ENCODE measurements around the gene KLHL29.

KLHL29 gene

DNA sequence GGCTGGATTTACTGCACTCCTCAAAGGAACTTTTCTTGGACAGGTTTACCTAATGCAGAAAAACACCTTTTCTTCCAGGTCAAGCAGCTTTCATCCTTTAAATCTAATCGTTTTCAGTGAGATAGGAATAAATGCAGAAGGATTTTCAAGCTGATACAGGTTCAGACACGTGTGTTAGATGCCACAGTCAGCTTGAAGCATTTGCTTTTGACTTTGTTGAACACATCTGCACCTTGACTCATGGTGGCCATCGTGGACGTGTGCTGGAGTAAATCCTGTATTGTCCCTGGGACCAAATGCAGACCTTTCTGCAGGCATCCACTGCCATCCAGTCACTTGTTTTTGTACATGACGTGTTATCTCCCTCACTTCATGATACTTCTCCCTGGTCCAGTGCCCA, 61.9 kb downstream of the KLHL29 start:
- Histone ChIP-seq H2BK5ac (ENCODE audit: low read depth, low read length, poor library complexity) (no peak overlapping the region), H3K4ac (ENCODE audit: low read depth, low read length) (no peak overlapping the region), H2BK12ac (ENCODE audit: low read length) (no peak overlapping the region), H3K79me2 (ENCODE audit: control insufficient read depth, insufficient read depth, low read length, poor library complexity) (no peaks in the 10 kb centered on the region), H3K4me1 (ENCODE audit: control insufficient read depth in 1 of 2, insufficient read depth in 2 of 2, low read length in 2 of 2) (no peaks in the 10 kb centered on the region), H2AK5ac (ENCODE audit: low read length) (no peak overlapping the region), H3K14ac (ENCODE audit: low read length) (no peak overlapping the region), H3K4me2 (ENCODE audit: low read length) (no peak overlapping the region), H3K27ac (ENCODE audit: low read depth, low read length) (no peak overlapping the region), H3K23ac (ENCODE audit: low read length) (no peak overlapping the region), H3K9me3 (ENCODE audit: insufficient read depth, low read depth, low read length) (no peaks in the 10 kb centered on the region), H4K12ac (ENCODE audit: low read depth, low read length) (no peak overlapping the region), H3K27me3 (ENCODE audit: insufficient read depth, low read length) (no peaks in the 10 kb centered on the region), H3K9ac (ENCODE audit: low read length) (no peak overlapping the region), H3K18ac (ENCODE audit: low read length) (peak overlapping the region; percentile 7), H3K36me3 (ENCODE audit: control insufficient read depth in 1 of 2, insufficient read depth in 2 of 2, low read length in 2 of 2) (peaks cover 0 to 3% of the 10 kb centered on the region in 2 experiments), H3K4me3 (ENCODE audit: low read depth, low read length) (no peak overlapping the region), H4K8ac (ENCODE audit: low read depth, low read length) (no peak overlapping the region), H3K79me1 (ENCODE audit: low read length) (no peaks in the 10 kb centered on the region), H2BK120ac (ENCODE audit: insufficient read depth, low read length, poor library complexity) (no peak overlapping the region), H4K91ac (ENCODE audit: low read depth, low read length) (no peak overlapping the region), H2AFZ (ENCODE audit: insufficient read depth, low read length, poor library complexity) (no peak overlapping the region)
- no CpG with 5 or more reads among the region's 5 CpGs for WGBS (ENCODE audit: extremely low coverage, insufficient coverage, insufficient read length)
- no peak for DNase-seq

- H2AFZ ChIP-seq (ENCODE audit: insufficient read depth, low read length, poor library complexity), result no peak overlapping the region
- H2BK120ac ChIP-seq (ENCODE audit: insufficient read depth, low read length, poor library complexity), result no peak overlapping the region
- H3K79me1 ChIP-seq (ENCODE audit: low read length), result no peaks in the 10 kb centered on the region
- H2AK5ac ChIP-seq (ENCODE audit: low read length), result no peak overlapping the region
- H3K4me1 ChIP-seq (ENCODE audit: control insufficient read depth in 1 of 2, insufficient read depth in 2 of 2, low read length in 2 of 2), result peaks cover 0 to 2% of the 10 kb centered on the region in 2 experiments
- H3K14ac ChIP-seq (ENCODE audit: low read length), result no peak overlapping the region
- H3K18ac ChIP-seq (ENCODE audit: low read length), result peak overlapping the region; percentile 7
- no peak overlapping the region for H2BK12ac ChIP-seq (ENCODE audit: low read length)
- H3K4me2 ChIP-seq (ENCODE audit: low read length), result no peak overlapping the region
- H3K27me3 ChIP-seq (ENCODE audit: insufficient read depth, low read length), result no peaks in the 10 kb centered on the region
- no peak overlapping the region for H3K4ac ChIP-seq (ENCODE audit: low read depth, low read length)
- peaks cover 3 to 6% of the 10 kb centered on the region in 2 experiments for H3K36me3 ChIP-seq (ENCODE audit: control insufficient read depth in 1 of 2, insufficient read depth in 2 of 2, low read length in 2 of 2)
- WGBS (ENCODE audit: extremely low coverage, insufficient coverage, insufficient read length), result no CpG with 5 or more reads among the region's 3 CpGs
- H3K9me3 ChIP-seq (ENCODE audit: insufficient read depth, low read depth, low read length), result no peaks in the 10 kb centered on the region
- H4K91ac ChIP-seq (ENCODE audit: low read depth, low read length), result no peak overlapping the region
- H3K9ac ChIP-seq (ENCODE audit: low read length), result no peak overlapping the region
- H3K27ac ChIP-seq (ENCODE audit: low read depth, low read length), result no peak overlapping the region
- no peak overlapping the region for H2BK5ac ChIP-seq (ENCODE audit: low read depth, low read length, poor library complexity)
- no peak overlapping the region for H3K4me3 ChIP-seq (ENCODE audit: low read depth, low read length)
- no peaks in the 10 kb centered on the region for H3K79me2 ChIP-seq (ENCODE audit: control insufficient read depth, insufficient read depth, low read length, poor library complexity)
- H4K8ac ChIP-seq (ENCODE audit: low read depth, low read length), result no peak overlapping the region
- H3K23ac ChIP-seq (ENCODE audit: low read length), result no peak overlapping the region
- no peak overlapping the region for H4K12ac ChIP-seq (ENCODE audit: low read depth, low read length)
- DNase-seq, result no peak
These were observed 62.4 kb downstream of the KLHL29 start for GRCh38 chr2:23447405-23447804.

- Histone ChIP-seq H2BK120ac (ENCODE audit: insufficient read depth, low read length, poor library complexity) (no peak overlapping the region), H4K12ac (ENCODE audit: low read depth, low read length) (no peak overlapping the region), H3K36me3 (ENCODE audit: control insufficient read depth in 1 of 2, insufficient read depth in 2 of 2, low read length in 2 of 2) (peaks cover 3 to 7% of the 10 kb centered on the region in 2 experiments), H4K91ac (ENCODE audit: low read depth, low read length) (no peak overlapping the region), H3K9ac (ENCODE audit: low read length) (no peak overlapping the region), H3K14ac (ENCODE audit: low read length) (no peak overlapping the region), H3K4me2 (ENCODE audit: low read length) (no peak overlapping the region), H3K18ac (ENCODE audit: low read length) (no peak overlapping the region), H3K4ac (ENCODE audit: low read depth, low read length) (no peak overlapping the region), H3K79me1 (ENCODE audit: low read length) (peaks cover 2% of the 10 kb centered on the region), H2BK12ac (ENCODE audit: low read length) (no peak overlapping the region), H3K79me2 (ENCODE audit: control insufficient read depth, insufficient read depth, low read length, poor library complexity) (no peaks in the 10 kb centered on the region), H2BK5ac (ENCODE audit: low read depth, low read length, poor library complexity) (no peak overlapping the region), H2AK5ac (ENCODE audit: low read length) (no peak overlapping the region), H3K27me3 (ENCODE audit: insufficient read depth, low read length) (no peaks in the 10 kb centered on the region), H3K23ac (ENCODE audit: low read length) (no peak overlapping the region), H3K4me3 (ENCODE audit: low read depth, low read length) (no peak overlapping the region), H3K27ac (ENCODE audit: low read depth, low read length) (no peak overlapping the region), H2AFZ (ENCODE audit: insufficient read depth, low read length, poor library complexity) (no peak overlapping the region), H4K8ac (ENCODE audit: low read depth, low read length) (no peak overlapping the region), H3K9me3 (ENCODE audit: insufficient read depth, low read depth, low read length) (no peaks in the 10 kb centered on the region), H3K4me1 (ENCODE audit: control insufficient read depth in 1 of 2, insufficient read depth in 2 of 2, low read length in 2 of 2) (peaks cover 4 to 7% of the 10 kb centered on the region in 2 experiments)
- DNase-seq, result no peak
- no CpG with 5 or more reads among the region's 2 CpGs for WGBS (ENCODE audit: extremely low coverage, insufficient coverage, insufficient read length)
These were observed 63.9 kb downstream of the KLHL29 start for GRCh38 chr2:23448906-23449305.

- no peak overlapping the region for H3K18ac ChIP-seq (ENCODE audit: low read length)
- no peak for DNase-seq
- H3K4me3 ChIP-seq (ENCODE audit: low read depth, low read length), result no peak overlapping the region
- H3K23ac ChIP-seq (ENCODE audit: low read length), result no peak overlapping the region
- H2AK5ac ChIP-seq (ENCODE audit: low read length), result no peak overlapping the region
- H3K79me2 ChIP-seq (ENCODE audit: control insufficient read depth, insufficient read depth, low read length, poor library complexity), result no peaks in the 10 kb centered on the region
- no peak overlapping the region for H2BK5ac ChIP-seq (ENCODE audit: low read depth, low read length, poor library complexity)
- peaks cover 3 to 7% of the 10 kb centered on the region in 2 experiments for H3K36me3 ChIP-seq (ENCODE audit: control insufficient read depth in 1 of 2, insufficient read depth in 2 of 2, low read length in 2 of 2)
- H3K79me1 ChIP-seq (ENCODE audit: low read length), result peaks cover 2% of the 10 kb centered on the region
- no peak overlapping the region for H2BK120ac ChIP-seq (ENCODE audit: insufficient read depth, low read length, poor library complexity)
- no peak overlapping the region for H4K91ac ChIP-seq (ENCODE audit: low read depth, low read length)
- no peak overlapping the region for H3K4me2 ChIP-seq (ENCODE audit: low read length)
- H3K4me1 ChIP-seq (ENCODE audit: control insufficient read depth in 1 of 2, insufficient read depth in 2 of 2, low read length in 2 of 2), result peaks cover 4 to 7% of the 10 kb centered on the region in 2 experiments
- no peak overlapping the region for H4K12ac ChIP-seq (ENCODE audit: low read depth, low read length)
- H2BK12ac ChIP-seq (ENCODE audit: low read length), result no peak overlapping the region
- no peak overlapping the region for H3K14ac ChIP-seq (ENCODE audit: low read length)
- no peaks in the 10 kb centered on the region for H3K27me3 ChIP-seq (ENCODE audit: insufficient read depth, low read length)
- H3K9ac ChIP-seq (ENCODE audit: low read length), result no peak overlapping the region
- no peak overlapping the region for H3K4ac ChIP-seq (ENCODE audit: low read depth, low read length)
- no peak overlapping the region for H2AFZ ChIP-seq (ENCODE audit: insufficient read depth, low read length, poor library complexity)
- no peak overlapping the region for H3K27ac ChIP-seq (ENCODE audit: low read depth, low read length)
- H3K9me3 ChIP-seq (ENCODE audit: insufficient read depth, low read depth, low read length), result no peaks in the 10 kb centered on the region
- no peak overlapping the region for H4K8ac ChIP-seq (ENCODE audit: low read depth, low read length)
These were observed 64.4 kb downstream of the KLHL29 start for GRCh38 chr2:23449413-23449812.
